HepG2 (cell line): ENCODE results near the gene IQSEC1. TPM values are rescaled to one million over a fixed set of nuclear protein-coding genes. Genes with fewer than 3 reads are reported as not detected.

Experiments used
- ATAC-seq: fragments of 200-7000 bp; cut with Tn5 transposase; 3 replicates; pipeline ENCODE4 v1.9.1; 2020; ENCODE audit warnings: mild to moderate bottlenecking, moderate library complexity
- BruUV-seq: library from RNA; stranded (reverse); fragments of 400-500 nt; replicated peaks from 2 replicates; lab custom pipeline; 2021; lab: Mats Ljungman, UMichigan
- CTCF ChIA-PET: fragments of 300-600 bp; formaldehyde crosslinking; extraction: SDS; loops from one replicate; lab custom pipeline; 2021; ENCODE audit warnings: low total read pairs, inconsistent platforms, low intra/inter-chr PET ratio; lab: Yijun Ruan, JAX
- POLR2A ChIA-PET: fragments of 350-600 bp; sonication (Branson Sonifier 250); formaldehyde crosslinking; loops from one replicate; lab custom pipeline; 2020; ENCODE audit warnings: antibody characterized with exemption, inconsistent platforms; lab: Yijun Ruan, JAX
- DNase-seq: peaks from one replicate; pipeline ENCODE4 v3.0.0-alpha.2; 2015; ENCODE audit warnings: low spot score
- FAIRE-seq: peaks from 3 replicates; lab custom pipeline; 2011; peaks lifted over from hg19 to GRCh38; lab: Jason Lieb, UNC
- H2AFZ ChIP-seq: one replicate; pipeline ENCODE4 v1.6.1; 2011; ENCODE audit warnings: low read length, inconsistent platforms
- H3K27ac ChIP-seq: fragments of 300-600 bp; 3 replicates; pipeline ENCODE4 v1.8.0; 2011; ENCODE audit warnings: mixed run types, mild to moderate bottlenecking, mixed read lengths, low read length, inconsistent platforms; ENCODE audit not compliant: insufficient read depth; ENCODE audit errors: extremely low read length
- H3K27me3 ChIP-seq, 2 experiments: fragments of 200-600 bp in 1 of 2; 2 replicates in 1 of 2; 3 replicates in 1 of 2; pipeline versions ENCODE4 v1.6.0 to v1.8.0; 2011; ENCODE audit warnings: low read length in 2 of 2, mild to moderate bottlenecking in 2 of 2, moderate library complexity in 2 of 2, inconsistent platforms in 1 of 2; ENCODE audit not compliant: insufficient read depth in 2 of 2, control insufficient read depth in 1 of 2
- H3K36me3 ChIP-seq, 2 experiments: fragments of 200-600 bp in 1 of 2; replicated peaks in 1 of 2; 2 replicates in 1 of 2; 3 replicates in 1 of 2; pipeline versions ENCODE4 v1.5.1 to v1.8.0; 2011; ENCODE audit warnings: low read length in 2 of 2, inconsistent platforms in 1 of 2; ENCODE audit not compliant: insufficient read depth in 2 of 2, control insufficient read depth in 1 of 2
- H3K4me1 ChIP-seq: 2 replicates; pipeline ENCODE4 v1.5.1; 2012; ENCODE audit warnings: low read length, inconsistent platforms; ENCODE audit not compliant: insufficient read depth
- H3K4me2 ChIP-seq: 2 replicates; pipeline ENCODE4 v1.6.0; 2011; ENCODE audit warnings: low read depth, low read length, inconsistent platforms
- H3K4me3 ChIP-seq, 3 experiments: fragments of 200-600 bp in 1 of 3; sonication (generic), shearing (Covaris generic) in 1 of 3; replicated peaks in 1 of 3; 2 replicates each; pipeline ENCODE4 v1.5.1; 2011 to 2016; ENCODE audit warnings: low read length in 3 of 3, inconsistent platforms in 2 of 3, low read depth in 2 of 3, mild to moderate bottlenecking in 2 of 3, control low read depth in 1 of 3, mixed read lengths in 1 of 3; ENCODE audit not compliant: insufficient read depth in 1 of 3
- H3K79me2 ChIP-seq: one replicate; pipeline ENCODE4 v1.6.1; 2011; ENCODE audit warnings: low read length, inconsistent platforms; ENCODE audit not compliant: insufficient read depth
- H3K9ac ChIP-seq: 2 replicates; pipeline ENCODE4 v1.6.0; 2011; ENCODE audit warnings: mild to moderate bottlenecking, low read depth, low read length, inconsistent platforms; ENCODE audit not compliant: insufficient read depth
- H3K9me3 ChIP-seq: 2 replicates; pipeline ENCODE4 v1.5.1; 2012; ENCODE audit warnings: mild to moderate bottlenecking, low read length
- H4K20me1 ChIP-seq: 2 replicates; pipeline ENCODE4 v1.6.0; 2011; ENCODE audit warnings: inconsistent platforms, mild to moderate bottlenecking, low read length, moderate library complexity; ENCODE audit not compliant: insufficient read depth
- BCL6 ChIP-seq: IDR thresholded peaks from 2 replicates; pipeline ENCODE4 v1.6.1; 2016; ENCODE audit warnings: missing genetic modification reagents, missing compliant biosample characterization
- BCLAF1 ChIP-seq: fragments of 450-650 bp; IDR thresholded peaks from 2 replicates; pipeline ENCODE4 v1.6.1; 2017; ENCODE audit warnings: mild to moderate bottlenecking
- HHEX ChIP-seq: IDR thresholded peaks from 2 replicates; pipeline ENCODE4 v1.6.1; 2016; ENCODE audit warnings: control low read depth
- HIC2 ChIP-seq: sonication (generic); formaldehyde crosslinking; IDR thresholded peaks from 2 replicates; pipeline ENCODE4 v1.9.0; 2022; ENCODE audit warnings: low read depth, missing genetic modification reagents
- KDM5B ChIP-seq: sonication (generic); formaldehyde crosslinking; IDR thresholded peaks from 2 replicates; pipeline ENCODE4 v1.4.0; 2020; ENCODE audit warnings: missing genetic modification reagents, mild to moderate bottlenecking, borderline replicate concordance
- NCOA2 ChIP-seq: sonication (generic); formaldehyde crosslinking; IDR thresholded peaks from 2 replicates; pipeline ENCODE4 v1.8.0; 2022; ENCODE audit warnings: inconsistent platforms
- NR3C1 ChIP-seq: sonication (generic); formaldehyde crosslinking; IDR thresholded peaks from 2 replicates; pipeline ENCODE4 v1.4.0; 2020; ENCODE audit warnings: missing genetic modification reagents
- RELA ChIP-seq: sonication (generic); formaldehyde crosslinking; IDR thresholded peaks from 2 replicates; pipeline ENCODE4 v1.4.0; 2020; ENCODE audit warnings: missing genetic modification reagents
- RFXANK ChIP-seq: IDR thresholded peaks from 2 replicates; pipeline ENCODE4 v1.6.1; 2016
- SNAPC5 ChIP-seq: sonication (generic); formaldehyde crosslinking; IDR thresholded peaks from 2 replicates; pipeline ENCODE4 v1.8.1; 2023; ENCODE audit warnings: mild to moderate bottlenecking, missing genetic modification reagents, borderline replicate concordance
- SOX13 ChIP-seq, 3 experiments: fragments of 450-650 bp in 1 of 3; sonication (generic) in 1 of 3; formaldehyde crosslinking in 1 of 3; IDR thresholded peaks in 2 of 3; conservative IDR thresholded peaks in 1 of 3; 2 replicates each; pipeline versions ENCODE4 v1.5.0 to v1.6.1; 2016 to 2020; ENCODE audit warnings: antibody characterized with exemption in 1 of 3, mild to moderate bottlenecking in 1 of 3, missing compliant biosample characterization in 1 of 3, missing genetic modification reagents in 1 of 3, moderate library complexity in 1 of 3
- SP1 ChIP-seq, 2 experiments: fragments of 450-650 bp in 1 of 2; sonication (generic) in 1 of 2; formaldehyde crosslinking in 1 of 2; IDR thresholded peaks; 2 replicates each; pipeline versions ENCODE4 v1.4.0 to v1.6.1; 2016 to 2020; ENCODE audit warnings: missing genetic modification reagents in 1 of 2
- SPEN ChIP-seq: sonication (generic); formaldehyde crosslinking; IDR thresholded peaks from 2 replicates; pipeline ENCODE4 v1.5.1; 2020; ENCODE audit warnings: low read depth, mild to moderate bottlenecking, missing genetic modification reagents
- THAP8 ChIP-seq: sonication (generic); formaldehyde crosslinking; IDR thresholded peaks from 2 replicates; pipeline ENCODE4 v1.5.1; 2020; ENCODE audit warnings: missing genetic modification reagents, mild to moderate bottlenecking, borderline replicate concordance
- TRAFD1 ChIP-seq: sonication (generic); formaldehyde crosslinking; IDR thresholded peaks from 2 replicates; pipeline ENCODE4 v1.5.1; 2020; ENCODE audit warnings: missing genetic modification reagents, mild to moderate bottlenecking, borderline replicate concordance
- ZNF720 ChIP-seq: sonication (generic); formaldehyde crosslinking; IDR thresholded peaks from 2 replicates; pipeline ENCODE4 v1.4.0; 2020; ENCODE audit warnings: missing genetic modification reagents
- ZSCAN22 ChIP-seq: sonication (generic); formaldehyde crosslinking; IDR thresholded peaks from 2 replicates; pipeline ENCODE4 v1.4.0; 2020; ENCODE audit warnings: mild to moderate bottlenecking, missing genetic modification reagents
- WGBS: methylation state at CpG from one replicate; pipeline ENCODE4 v1.1.6; 2017; ENCODE audit warnings: low lambda C conversion rate; 5-methylcytosine and 5-hydroxymethylcytosine counted together
- in situ Hi-C: cut with HindIII; loops from 2 replicates; pipeline ENCODE4 v1.10.0; 2017; ENCODE audit warnings: low pct_unique_long_range_greater_than_20kb; ENCODE audit not compliant: extremely low pct_ligation_motif_present
- intact Hi-C: fragments of 100-400 bp; cut with micrococcal nuclease; formaldehyde crosslinking; loops from one replicate; pipeline ENCODE4 v1.10.0; 2022; ENCODE audit not compliant: unreplicated experiment
- polyA plus RNA-seq, 8 experiments: library from polyadenylated mRNA; depleted of rRNA in 3 of 8; stranded (reverse) in 7 of 8; unstranded in 1 of 8; fragments of >200 nt; fragmentation: Illumina TruSeq in 4 of 8; extraction: Trizol in 4 of 8; gene quantifications; 2 replicates each; pipeline versions ENCODE4 v1.2.1 to v1.2.3, GENCODE V29; 2011 to 2016; ENCODE audit warnings: low read depth in 4 of 8, missing spikeins in 1 of 8, mixed read lengths in 1 of 8; ENCODE audit not compliant: insufficient read depth in 1 of 8
- total RNA-seq, 5 experiments: library from RNA; depleted of rRNA; stranded (reverse); fragments of >200 nt; fragmentation: Illumina TruSeq; extraction: Trizol; gene quantifications; 2 replicates each; pipeline ENCODE4 v1.2.3, GENCODE V29; 2016; ENCODE audit warnings: low read depth in 1 of 5

IQSEC1 gene
- total and polyA plus RNA-seq, 2 of the 13 experiments (the other 11 are each of a cell fraction or from before 2014, with no cell fraction given), result 17.4 to 20.2 TPM

GRCh38 chr3:12894629-12895028 lies 178.6 kb downstream of the IQSEC1 start:
- Histone ChIP-seq H4K20me1 (0 out of 2 replicates have a peak, but pooled peaks cover 5% of the 10 kb centered on the region), H3K36me3 (peaks cover 3 to 10% of the 10 kb centered on the region in 2 experiments; a peak in 3 of 5 replicates), H3K9me3 (no peaks in the 10 kb centered on the region), H2AFZ (no peak overlapping the region), H3K79me2 (no peaks in the 10 kb centered on the region), H3K4me3 (no peak overlapping the region), H3K27me3 (peaks cover 0 to 11% of the 10 kb centered on the region in 2 experiments; a peak in 2 of 5 replicates), H3K4me1 (peaks cover 47% of the 10 kb centered on the region), H3K9ac (no peak overlapping the region), H3K27ac (no peak overlapping the region), H3K4me2 (no peak overlapping the region)
- no peak for FAIRE-seq
- WGBS, result 27% methylated on average over 6 of the region's 6 CpGs
- CTCF ChIA-PET, result no interaction called here
- peak; percentile 73 for DNase-seq
- intact Hi-C loops, result no loop called here
- in situ Hi-C loops, result no loop called here
- ATAC-seq, result peak; percentile 20
- BruUV-seq, result no TSS peak
- POLR2A ChIA-PET, result no interaction called here
- TF ChIP-seq SPEN (CRISPR knock-in tag), result no peak
- 0 out of 2 replicates have a peak, but pooled peaks have one; percentile 12 for TF ChIP-seq HHEX (CRISPR knock-in tag)
- TF ChIP-seq RFXANK (CRISPR knock-in tag), result no peak
- TF ChIP-seq SOX13 (IDR thresholded peaks at IDR 0.05), result no peak
- TF ChIP-seq SOX13 (CRISPR knock-in tag; conservative IDR thresholded peaks at IDR 0.05 in 1 of 2, IDR thresholded peaks at IDR 0.05 in 1 of 2), result peak in 1 of 2 experiments; percentile 88; a peak in 2 of 4 replicates
- peak; percentile 56 for TF ChIP-seq BCL6 (CRISPR knock-in tag)
- TF ChIP-seq KDM5B, result no peak
- TF ChIP-seq THAP8 (CRISPR knock-in tag), result no peak
- no peak for TF ChIP-seq NCOA2 (CRISPR knock-in tag)
- TF ChIP-seq HIC2, result no peak
- no peak for TF ChIP-seq BCLAF1
- no peak for TF ChIP-seq ZSCAN22 (CRISPR knock-in tag)
- no peak for TF ChIP-seq ZNF720
- no peak for TF ChIP-seq RELA (CRISPR knock-in tag)
- no peak for TF ChIP-seq TRAFD1 (CRISPR knock-in tag)
- no peak for TF ChIP-seq SP1 (IDR thresholded peaks at IDR 0.05)
- TF ChIP-seq SP1 (CRISPR knock-in tag; IDR thresholded peaks at IDR 0.05), result no peak
- no peak for TF ChIP-seq NR3C1 (CRISPR knock-in tag)
- TF ChIP-seq SNAPC5 (CRISPR knock-in tag), result no peak
